ENCODE results near the gene SCEL.

DNA sequence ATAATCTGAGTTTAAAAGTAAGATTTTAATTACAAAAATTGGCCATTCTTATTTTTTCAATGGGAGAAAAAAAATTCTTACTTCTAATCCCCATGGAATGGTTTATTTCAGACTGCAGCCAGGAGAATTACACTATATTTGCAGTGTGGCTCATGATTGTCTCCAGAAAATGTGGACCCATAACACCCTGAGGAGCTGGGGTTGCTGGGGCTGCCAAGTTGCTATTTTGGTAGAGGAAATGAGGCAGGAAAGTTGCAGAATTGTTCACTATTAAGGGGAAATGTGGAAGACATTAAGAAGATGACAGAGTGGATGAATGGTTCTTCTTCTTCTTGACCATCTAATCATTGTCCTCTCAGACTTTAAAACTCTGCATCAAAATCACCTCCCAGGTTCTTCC lies 4.6 kb upstream of the SCEL start:
- TF ChIP-seq, protein P1, sequence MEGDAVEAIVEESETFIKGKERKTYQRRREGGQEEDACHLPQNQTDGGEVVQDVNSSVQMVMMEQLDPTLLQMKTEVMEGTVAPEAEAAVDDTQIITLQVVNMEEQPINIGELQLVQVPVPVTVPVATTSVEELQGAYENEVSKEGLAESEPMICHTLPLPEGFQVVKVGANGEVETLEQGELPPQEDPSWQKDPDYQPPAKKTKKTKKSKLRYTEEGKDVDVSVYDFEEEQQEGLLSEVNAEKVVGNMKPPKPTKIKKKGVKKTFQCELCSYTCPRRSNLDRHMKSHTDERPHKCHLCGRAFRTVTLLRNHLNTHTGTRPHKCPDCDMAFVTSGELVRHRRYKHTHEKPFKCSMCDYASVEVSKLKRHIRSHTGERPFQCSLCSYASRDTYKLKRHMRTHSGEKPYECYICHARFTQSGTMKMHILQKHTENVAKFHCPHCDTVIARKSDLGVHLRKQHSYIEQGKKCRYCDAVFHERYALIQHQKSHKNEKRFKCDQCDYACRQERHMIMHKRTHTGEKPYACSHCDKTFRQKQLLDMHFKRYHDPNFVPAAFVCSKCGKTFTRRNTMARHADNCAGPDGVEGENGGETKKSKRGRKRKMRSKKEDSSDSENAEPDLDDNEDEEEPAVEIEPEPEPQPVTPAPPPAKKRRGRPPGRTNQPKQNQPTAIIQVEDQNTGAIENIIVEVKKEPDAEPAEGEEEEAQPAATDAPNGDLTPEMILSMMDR (IDR thresholded peaks at IDR 0.05) = no peak
- TF ChIP-seq POLR2A (IDR thresholded peaks at IDR 0.05) = no peak

All from adrenal gland (tissue), 5 donors.